Stimulated activated CD4-positive, alpha-beta T cell treated with anti-CD3 and anti-CD28 coated beads, Interleukin-2, amount 100 ng/mL, for 48 hours (primary cell): Measurements from ENCODE around the gene MFN2.

ENCODE experiments used
- DNase-seq, 2 donors: peaks; one replicate each; pipeline ENCODE4 v3.0.0-alpha.2; 2020

Gene MFN2

GRCh38 chr1:11960715-11961114 is 19.5 kb upstream of the MFN2 start:
- DNase-seq = no peak

GRCh38 chr1:11961230-11961629 is 19.0 kb upstream of the MFN2 start:
- DNase-seq = no peak

GRCh38 chr1:11963622-11964021 is 16.6 kb upstream of the MFN2 start:
- no peak for DNase-seq

- no peak for DNase-seq
These were observed 15.6 kb upstream of the MFN2 start for GRCh38 chr1:11964656-11965055.

- no peak for DNase-seq
These were observed 13.2 kb upstream of the MFN2 start for GRCh38 chr1:11967028-11967547.

GRCh38 chr1:11970441-11971185 is 9.6 kb upstream of the MFN2 start:
- no peak for DNase-seq

GRCh38 chr1:11977625-11978024 is 2.6 kb upstream of the MFN2 start:
- no peak for DNase-seq

- no peak for DNase-seq
These were observed 1.9 kb upstream of the MFN2 start for GRCh38 chr1:11978301-11978700.

- no peak for DNase-seq
These were observed 1.0 kb upstream of the MFN2 start for GRCh38 chr1:11979028-11979850.

- DNase-seq = peak in 1 of 2 donors; percentile 6
These were observed 380 bp downstream of the MFN2 start for GRCh38 chr1:11980676-11980972.

- no peak for DNase-seq
These were observed 1.2 kb downstream of the MFN2 start for GRCh38 chr1:11981378-11982009.

GRCh38 chr1:11982010-11982392 is 1.8 kb downstream of the MFN2 start:
- DNase-seq = no peak

GRCh38 chr1:11984121-11984520 is 3.9 kb downstream of the MFN2 start:
- DNase-seq = no peak

- no peak for DNase-seq
These were observed 4.3 kb downstream of the MFN2 start for GRCh38 chr1:11984576-11984975.

GRCh38 chr1:11985171-11985570 is 4.9 kb downstream of the MFN2 start:
- DNase-seq = no peak

GRCh38 chr1:11985851-11986250 is 5.6 kb downstream of the MFN2 start:
- DNase-seq = no peak

- no peak for DNase-seq
These were observed 9.4 kb downstream of the MFN2 start for GRCh38 chr1:11989669-11990068.

- no peak for DNase-seq
These were observed 10.2 kb downstream of the MFN2 start for GRCh38 chr1:11990303-11991032.

GRCh38 chr1:11991969-11992676 is 11.9 kb downstream of the MFN2 start:
- DNase-seq = no peak

- no peak for DNase-seq
These were observed 17.0 kb downstream of the MFN2 start for GRCh38 chr1:11997081-11997850.

GRCh38 chr1:11998636-11999035 is 18.4 kb downstream of the MFN2 start:
- DNase-seq = no peak

GRCh38 chr1:11999236-11999635 is 19.0 kb downstream of the MFN2 start:
- no peak for DNase-seq
